ENCODE measurements around the gene UGT1A4. TPM values are rescaled to one million over a fixed set of nuclear protein-coding genes. Genes with fewer than 3 reads are reported as not detected.
"Not testable (repeated sequence)": the region's sequence is repeated elsewhere in the genome, so short reads cannot be mapped to it uniquely, and the experiment has no call there.

UGT1A4 gene
- total and polyA plus RNA-seq, 7 donors: 0.50 to 0.60 TPM; not detected in 5

GRCh38 chr2:233693963-233694362 lies 24.6 kb upstream of the UGT1A4 start:
- no peak for DNase-seq
- H3K4me1 ChIP-seq: no peaks in the 10 kb centered on the region
- no peak overlapping the region for H3K27ac ChIP-seq
- intact Hi-C loops (cut with DNase I): no loop called here
- 70 to 81% methylated on average over 6 of the region's 6 CpGs for WGBS, 2 donors
- H3K27me3 ChIP-seq: no peaks in the 10 kb centered on the region
- TF ChIP-seq EP300 (IDR thresholded peaks at IDR 0.05): no peak
- TF ChIP-seq CTCF (IDR thresholded peaks at IDR 0.05): no peak
- no peak for TF ChIP-seq POLR2A (IDR thresholded peaks at IDR 0.05)
- TF ChIP-seq POLR2AphosphoS5 (IDR thresholded peaks at IDR 0.05): no peak
- no peaks in the 10 kb centered on the region for H3K9me3 ChIP-seq
- no peak overlapping the region for H3K4me3 ChIP-seq
- no peaks in the 10 kb centered on the region for H3K36me3 ChIP-seq

DNA sequence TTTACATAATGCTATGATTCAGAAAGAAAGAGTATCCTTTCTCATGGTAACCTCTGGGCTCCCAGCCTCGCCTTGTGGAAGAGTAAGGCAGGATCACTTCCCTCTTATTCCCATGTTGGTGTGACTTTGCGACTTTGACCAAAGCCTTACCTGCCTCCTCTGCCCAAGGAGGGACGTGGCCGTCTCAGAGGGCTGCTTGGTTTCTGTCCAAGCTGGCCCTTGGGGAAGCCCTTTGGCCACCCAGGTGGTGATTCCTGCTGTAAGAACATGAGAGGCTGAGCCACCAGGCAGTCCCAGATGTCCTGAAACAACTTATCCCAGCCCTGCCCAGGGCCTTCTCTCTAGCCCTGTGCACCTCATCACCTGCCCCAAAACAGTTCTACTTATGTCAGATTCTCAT lies 19.8 kb upstream of the UGT1A4 start:
- H3K27me3 ChIP-seq: no peaks in the 10 kb centered on the region
- no peak for DNase-seq
- H3K36me3 ChIP-seq: no peaks in the 10 kb centered on the region
- no peaks in the 10 kb centered on the region for H3K4me1 ChIP-seq
- WGBS, 2 donors: 80 to 89% methylated on average over 4 of the region's 4 CpGs
- intact Hi-C loops (cut with DNase I): no loop called here
- TF ChIP-seq POLR2AphosphoS5 (IDR thresholded peaks at IDR 0.05): no peak
- TF ChIP-seq EP300 (IDR thresholded peaks at IDR 0.05): no peak
- TF ChIP-seq CTCF (IDR thresholded peaks at IDR 0.05): no peak
- no peak for TF ChIP-seq POLR2A (IDR thresholded peaks at IDR 0.05)
- H3K4me3 ChIP-seq: no peak overlapping the region
- no peaks in the 10 kb centered on the region for H3K9me3 ChIP-seq
- H3K27ac ChIP-seq: no peak overlapping the region

DNA sequence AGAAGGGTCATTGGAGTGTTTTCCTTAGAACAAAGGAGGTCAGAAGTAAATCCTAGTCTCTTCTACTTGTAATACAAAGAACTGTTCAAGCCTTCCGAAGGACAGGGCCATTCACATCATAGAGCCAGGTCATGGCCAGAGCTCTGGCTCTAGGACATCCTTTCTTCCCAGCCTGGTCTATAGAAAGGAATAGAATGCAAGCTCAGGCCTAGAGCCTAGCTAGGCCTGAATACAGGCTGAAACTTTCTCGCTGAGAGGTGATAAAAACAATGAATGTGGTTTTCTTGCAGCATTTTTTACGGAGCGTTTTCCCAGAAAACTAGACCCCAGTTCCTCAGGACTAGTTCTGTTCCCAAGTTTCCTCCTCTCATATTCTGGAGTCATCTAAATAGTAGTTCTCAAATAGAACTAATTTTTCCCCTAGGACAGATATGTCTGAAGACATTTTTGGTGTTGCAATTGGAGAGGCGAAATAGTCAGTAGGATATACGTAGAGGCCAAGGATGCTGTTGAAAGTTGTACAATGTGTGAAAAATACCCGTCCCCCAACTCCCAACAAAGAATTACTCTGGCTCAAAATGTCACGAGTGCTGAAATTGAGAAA lies 19.0 kb upstream of the UGT1A4 start:
- intact Hi-C loops (cut with DNase I): no loop called here
- no peaks in the 10 kb centered on the region for H3K4me1 ChIP-seq
- DNase-seq: no peak
- WGBS, 2 donors: 88 to 91% methylated on average over 8 of the region's 8 CpGs
- TF ChIP-seq POLR2A (IDR thresholded peaks at IDR 0.05) (no peak), EP300 (IDR thresholded peaks at IDR 0.05) (no peak), CTCF (IDR thresholded peaks at IDR 0.05) (no peak), POLR2AphosphoS5 (IDR thresholded peaks at IDR 0.05) (no peak)
- H3K4me3 ChIP-seq: no peak overlapping the region
- no peak overlapping the region for H3K27ac ChIP-seq
- H3K9me3 ChIP-seq: no peaks in the 10 kb centered on the region
- H3K36me3 ChIP-seq: no peaks in the 10 kb centered on the region
- H3K27me3 ChIP-seq: no peaks in the 10 kb centered on the region

DNA sequence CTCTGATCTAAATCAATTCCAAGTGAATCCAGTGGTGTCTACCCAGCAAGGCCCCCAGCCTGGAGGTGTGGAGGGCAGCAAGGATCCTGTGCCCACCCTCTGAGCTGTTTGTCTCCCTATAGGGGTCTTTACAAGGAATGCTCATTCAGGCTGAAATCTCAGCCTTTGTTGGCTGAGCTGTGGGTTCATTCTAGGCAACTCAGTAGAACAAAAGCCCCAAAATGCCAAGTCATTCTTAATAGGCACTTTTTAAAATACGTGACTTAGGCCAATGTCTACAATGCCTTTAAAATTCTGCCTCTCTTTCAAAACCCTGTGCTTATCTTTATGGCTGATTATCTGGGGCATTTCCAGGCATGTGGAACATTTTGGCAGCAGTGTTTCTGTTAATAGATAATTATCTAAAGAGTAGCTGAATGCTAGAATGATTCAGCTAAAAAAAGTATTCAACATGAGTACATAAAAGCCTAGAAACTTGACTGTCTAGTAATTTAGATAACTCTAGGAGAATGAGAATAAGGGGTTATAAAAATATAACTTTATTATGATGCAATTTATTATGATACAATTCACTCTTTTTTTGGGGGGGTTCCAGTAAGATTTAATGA lies 18.4 kb upstream of the UGT1A4 start:
- Histone ChIP-seq H3K36me3 (no peaks in the 10 kb centered on the region), H3K27me3 (no peaks in the 10 kb centered on the region), H3K4me1 (no peaks in the 10 kb centered on the region), H3K9me3 (no peaks in the 10 kb centered on the region), H3K4me3 (no peak overlapping the region), H3K27ac (no peak overlapping the region)
- DNase-seq: no peak
- WGBS, 2 donors: 6 to 33% methylated on average over 1 of the region's 1 CpG
- intact Hi-C loops (cut with DNase I): no loop called here
- no peak for TF ChIP-seq EP300 (IDR thresholded peaks at IDR 0.05)
- TF ChIP-seq POLR2A (IDR thresholded peaks at IDR 0.05): no peak
- no peak for TF ChIP-seq CTCF (IDR thresholded peaks at IDR 0.05)
- no peak for TF ChIP-seq POLR2AphosphoS5 (IDR thresholded peaks at IDR 0.05)

DNA sequence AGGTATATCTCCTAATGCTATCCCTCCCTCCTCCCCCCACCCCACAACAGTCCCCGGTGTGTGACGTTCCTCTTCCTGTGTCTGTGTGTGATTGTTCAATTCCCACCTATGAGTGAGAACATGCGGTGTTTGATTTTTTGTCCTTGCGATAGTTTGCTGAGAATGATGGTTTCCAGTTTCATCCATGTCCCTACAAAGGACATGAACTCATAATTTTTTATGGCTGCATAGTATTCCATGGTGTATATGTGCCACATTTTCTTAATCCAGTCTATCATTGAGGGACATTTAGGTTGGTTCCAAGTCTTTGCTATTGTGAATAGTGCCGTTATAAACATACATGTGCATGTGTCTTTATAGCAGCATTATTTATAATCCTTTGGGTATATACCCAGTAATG lies 17.7 kb upstream of the UGT1A4 start:
- H3K4me3 ChIP-seq; H3K9me3 ChIP-seq; H3K36me3 ChIP-seq; H3K27me3 ChIP-seq; intact Hi-C loops (cut with DNase I); DNase-seq; H3K27ac ChIP-seq; H3K4me1 ChIP-seq: not testable (repeated sequence)
- 75 to 86% methylated on average over 5 of the region's 5 CpGs for WGBS, 2 donors
